HUES6 (cell line): ENCODE data around the gene UFD1.

Source experiments
- H3K27ac ChIP-seq: 2 replicates; pipeline ENCODE4 v1.7.0; 2013; ENCODE audit warnings: low read depth, mild to moderate bottlenecking, low read length, inconsistent platforms
- H3K27me3 ChIP-seq: 2 replicates; pipeline ENCODE4 v1.6.1; 2013; ENCODE audit warnings: low read length; ENCODE audit not compliant: control insufficient read depth, insufficient read depth
- H3K36me3 ChIP-seq: 2 replicates; pipeline ENCODE4 v1.6.1; 2013; ENCODE audit warnings: low read length; ENCODE audit not compliant: control insufficient read depth, insufficient read depth
- H3K4me1 ChIP-seq: 2 replicates; pipeline ENCODE4 v1.6.1; 2013; ENCODE audit warnings: low read length; ENCODE audit not compliant: control insufficient read depth, insufficient read depth
- H3K4me3 ChIP-seq: 2 replicates; pipeline ENCODE4 v1.5.1; 2013; ENCODE audit warnings: low read depth, low read length
- H3K9ac ChIP-seq: one replicate; pipeline ENCODE4 v1.6.1; 2013; ENCODE audit warnings: mild to moderate bottlenecking, low read length
- H3K9me3 ChIP-seq: 2 replicates; pipeline ENCODE4 v1.6.1; 2013; ENCODE audit warnings: low read depth, low read length; ENCODE audit not compliant: control insufficient read depth, insufficient read depth

Gene UFD1

GRCh38 chr22:19514831-19515565, 36.0 kb upstream of the UFD1 start:
- Histone ChIP-seq H3K4me1 (no peaks in the 10 kb centered on the region), H3K4me3 (no peak overlapping the region), H3K9ac (no peak overlapping the region), H3K27me3 (no peaks in the 10 kb centered on the region), H3K27ac (no peak overlapping the region), H3K9me3 (no peaks in the 10 kb centered on the region), H3K36me3 (peaks cover 86% of the 10 kb centered on the region)

- no peaks in the 10 kb centered on the region for H3K27me3 ChIP-seq
- H3K27ac ChIP-seq, result no peak overlapping the region
- no peak overlapping the region for H3K9ac ChIP-seq
- peaks cover 86% of the 10 kb centered on the region for H3K36me3 ChIP-seq
- H3K4me3 ChIP-seq, result no peak overlapping the region
- H3K4me1 ChIP-seq, result no peaks in the 10 kb centered on the region
- no peaks in the 10 kb centered on the region for H3K9me3 ChIP-seq
Measured at GRCh38 chr22:19513823-19514222, 34.8 kb upstream of the UFD1 start.

GRCh38 chr22:19510919-19511341, 31.9 kb upstream of the UFD1 start:
- Histone ChIP-seq H3K9me3 (no peaks in the 10 kb centered on the region), H3K36me3 (peaks cover 85% of the 10 kb centered on the region), H3K4me3 (no peak overlapping the region), H3K27me3 (no peaks in the 10 kb centered on the region), H3K27ac (no peak overlapping the region), H3K4me1 (no peaks in the 10 kb centered on the region), H3K9ac (no peak overlapping the region)

- Histone ChIP-seq H3K27ac (no peak overlapping the region), H3K36me3 (peaks cover 85% of the 10 kb centered on the region), H3K4me3 (no peak overlapping the region), H3K9me3 (no peaks in the 10 kb centered on the region), H3K9ac (no peak overlapping the region), H3K4me1 (no peaks in the 10 kb centered on the region), H3K27me3 (no peaks in the 10 kb centered on the region)
Measured at GRCh38 chr22:19509923-19510322, 30.9 kb upstream of the UFD1 start.

- no peaks in the 10 kb centered on the region for H3K9me3 ChIP-seq
- no peaks in the 10 kb centered on the region for H3K27me3 ChIP-seq
- no peak overlapping the region for H3K27ac ChIP-seq
- peaks cover 80% of the 10 kb centered on the region for H3K36me3 ChIP-seq
- no peak overlapping the region for H3K9ac ChIP-seq
- no peak overlapping the region for H3K4me3 ChIP-seq
- no peaks in the 10 kb centered on the region for H3K4me1 ChIP-seq
Measured at GRCh38 chr22:19509191-19509590, 30.2 kb upstream of the UFD1 start.

GRCh38 chr22:19508024-19508776, 29.2 kb upstream of the UFD1 start:
- Histone ChIP-seq H3K36me3 (peaks cover 75% of the 10 kb centered on the region), H3K27ac (no peak overlapping the region), H3K27me3 (no peaks in the 10 kb centered on the region), H3K9me3 (no peaks in the 10 kb centered on the region), H3K4me1 (no peaks in the 10 kb centered on the region), H3K9ac (no peak overlapping the region), H3K4me3 (no peak overlapping the region)

- H3K9ac ChIP-seq, result no peak overlapping the region
- H3K4me1 ChIP-seq, result no peaks in the 10 kb centered on the region
- no peak overlapping the region for H3K27ac ChIP-seq
- no peaks in the 10 kb centered on the region for H3K9me3 ChIP-seq
- H3K4me3 ChIP-seq, result no peak overlapping the region
- peaks cover 70% of the 10 kb centered on the region for H3K36me3 ChIP-seq
- no peaks in the 10 kb centered on the region for H3K27me3 ChIP-seq
Measured at GRCh38 chr22:19507534-19507861, 28.5 kb upstream of the UFD1 start.

- no peaks in the 10 kb centered on the region for H3K4me1 ChIP-seq
- no peaks in the 10 kb centered on the region for H3K9me3 ChIP-seq
- H3K4me3 ChIP-seq, result no peak overlapping the region
- peaks cover 62% of the 10 kb centered on the region for H3K36me3 ChIP-seq
- no peak overlapping the region for H3K27ac ChIP-seq
- H3K9ac ChIP-seq, result peak overlapping the region; percentile 23
- no peaks in the 10 kb centered on the region for H3K27me3 ChIP-seq
Measured at GRCh38 chr22:19506212-19506611, 27.2 kb upstream of the UFD1 start.

GRCh38 chr22:19505735-19506126, 26.7 kb upstream of the UFD1 start:
- H3K4me3 ChIP-seq, result no peak overlapping the region
- no peak overlapping the region for H3K27ac ChIP-seq
- no peaks in the 10 kb centered on the region for H3K27me3 ChIP-seq
- peaks cover 61% of the 10 kb centered on the region for H3K36me3 ChIP-seq
- H3K4me1 ChIP-seq, result no peaks in the 10 kb centered on the region
- no peaks in the 10 kb centered on the region for H3K9me3 ChIP-seq
- no peak overlapping the region for H3K9ac ChIP-seq

GRCh38 chr22:19504900-19505734, 26.1 kb upstream of the UFD1 start:
- Histone ChIP-seq H3K9ac (no peak overlapping the region), H3K36me3 (peaks cover 61% of the 10 kb centered on the region)

GRCh38 chr22:19503869-19504268, 24.9 kb upstream of the UFD1 start:
- Histone ChIP-seq H3K36me3 (peaks cover 61% of the 10 kb centered on the region), H3K9ac (no peak overlapping the region), H3K4me3 (no peak overlapping the region), H3K27me3 (no peaks in the 10 kb centered on the region), H3K27ac (no peak overlapping the region), H3K4me1 (no peaks in the 10 kb centered on the region), H3K9me3 (no peaks in the 10 kb centered on the region)

More at GRCh38 chr22:19504900-19505734, 26.1 kb upstream of the UFD1 start:
- no peak overlapping the region for H3K27ac ChIP-seq
- H3K4me3 ChIP-seq, result no peak overlapping the region
- H3K9me3 ChIP-seq, result no peaks in the 10 kb centered on the region
- no peaks in the 10 kb centered on the region for H3K27me3 ChIP-seq
- H3K4me1 ChIP-seq, result no peaks in the 10 kb centered on the region
